ENCODE measurements around the gene TBC1D32.

DNA sequence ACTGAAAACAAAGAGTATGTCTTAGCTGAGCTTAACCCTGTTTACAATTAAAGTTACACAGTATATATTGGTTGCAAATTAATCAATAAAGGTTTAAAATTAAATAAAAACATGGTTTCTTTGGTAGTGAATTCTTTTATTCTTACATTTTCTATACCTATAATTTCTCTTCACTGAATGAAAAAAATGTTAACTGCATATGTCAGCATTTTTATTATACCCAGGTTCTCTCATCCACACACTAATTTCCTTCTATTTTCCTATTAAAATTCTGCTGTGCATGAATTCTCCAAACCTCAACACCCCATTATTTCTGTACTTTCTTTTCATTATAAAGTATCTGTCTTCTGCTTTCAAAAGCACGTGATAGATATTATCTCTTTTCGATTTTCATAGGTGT, 91.9 kb downstream of the TBC1D32 start:
- TF ChIP-seq ELF1 (IDR thresholded peaks at IDR 0.05) (no peak), POLR2AphosphoS5 (IDR thresholded peaks at IDR 0.05; ENCODE audit: low read depth, low read length) (no peak), MXI1 (IDR thresholded peaks at IDR 0.05; ENCODE audit: low read depth, low read length) (no peak), FOSL2 (IDR thresholded peaks at IDR 0.05; ENCODE audit: borderline replicate concordance, low read depth) (no peak), SIN3A (IDR thresholded peaks at IDR 0.05; ENCODE audit: borderline replicate concordance, low read depth, low read length) (no peak), EP300 (IDR thresholded peaks at IDR 0.05; ENCODE audit: borderline replicate concordance in 1 of 2, low read depth in 1 of 2, low read length in 1 of 2) (no peak), FOXJ3 (CRISPR knock-in tag; IDR thresholded peaks at IDR 0.05) (no peak), FOXM1 (IDR thresholded peaks at IDR 0.05; ENCODE audit: low read depth) (no peak), SMC3 (IDR thresholded peaks at IDR 0.05; ENCODE audit: low read depth, low read length) (no peak), TEAD4 (IDR thresholded peaks at IDR 0.05; ENCODE audit: borderline replicate concordance, insufficient read depth) (no peak)
- TF ChIP-seq, protein P1, sequence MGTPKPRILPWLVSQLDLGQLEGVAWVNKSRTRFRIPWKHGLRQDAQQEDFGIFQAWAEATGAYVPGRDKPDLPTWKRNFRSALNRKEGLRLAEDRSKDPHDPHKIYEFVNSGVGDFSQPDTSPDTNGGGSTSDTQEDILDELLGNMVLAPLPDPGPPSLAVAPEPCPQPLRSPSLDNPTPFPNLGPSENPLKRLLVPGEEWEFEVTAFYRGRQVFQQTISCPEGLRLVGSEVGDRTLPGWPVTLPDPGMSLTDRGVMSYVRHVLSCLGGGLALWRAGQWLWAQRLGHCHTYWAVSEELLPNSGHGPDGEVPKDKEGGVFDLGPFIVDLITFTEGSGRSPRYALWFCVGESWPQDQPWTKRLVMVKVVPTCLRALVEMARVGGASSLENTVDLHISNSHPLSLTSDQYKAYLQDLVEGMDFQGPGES (IDR thresholded peaks at IDR 0.05; ENCODE audit: low read depth, low read length) = no peak
- TF ChIP-seq, protein P2, sequence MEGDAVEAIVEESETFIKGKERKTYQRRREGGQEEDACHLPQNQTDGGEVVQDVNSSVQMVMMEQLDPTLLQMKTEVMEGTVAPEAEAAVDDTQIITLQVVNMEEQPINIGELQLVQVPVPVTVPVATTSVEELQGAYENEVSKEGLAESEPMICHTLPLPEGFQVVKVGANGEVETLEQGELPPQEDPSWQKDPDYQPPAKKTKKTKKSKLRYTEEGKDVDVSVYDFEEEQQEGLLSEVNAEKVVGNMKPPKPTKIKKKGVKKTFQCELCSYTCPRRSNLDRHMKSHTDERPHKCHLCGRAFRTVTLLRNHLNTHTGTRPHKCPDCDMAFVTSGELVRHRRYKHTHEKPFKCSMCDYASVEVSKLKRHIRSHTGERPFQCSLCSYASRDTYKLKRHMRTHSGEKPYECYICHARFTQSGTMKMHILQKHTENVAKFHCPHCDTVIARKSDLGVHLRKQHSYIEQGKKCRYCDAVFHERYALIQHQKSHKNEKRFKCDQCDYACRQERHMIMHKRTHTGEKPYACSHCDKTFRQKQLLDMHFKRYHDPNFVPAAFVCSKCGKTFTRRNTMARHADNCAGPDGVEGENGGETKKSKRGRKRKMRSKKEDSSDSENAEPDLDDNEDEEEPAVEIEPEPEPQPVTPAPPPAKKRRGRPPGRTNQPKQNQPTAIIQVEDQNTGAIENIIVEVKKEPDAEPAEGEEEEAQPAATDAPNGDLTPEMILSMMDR (IDR thresholded peaks at IDR 0.05) = no peak
- TF ChIP-seq, protein P3, sequence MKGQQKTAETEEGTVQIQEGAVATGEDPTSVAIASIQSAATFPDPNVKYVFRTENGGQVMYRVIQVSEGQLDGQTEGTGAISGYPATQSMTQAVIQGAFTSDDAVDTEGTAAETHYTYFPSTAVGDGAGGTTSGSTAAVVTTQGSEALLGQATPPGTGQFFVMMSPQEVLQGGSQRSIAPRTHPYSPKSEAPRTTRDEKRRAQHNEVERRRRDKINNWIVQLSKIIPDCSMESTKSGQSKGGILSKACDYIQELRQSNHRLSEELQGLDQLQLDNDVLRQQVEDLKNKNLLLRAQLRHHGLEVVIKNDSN (IDR thresholded peaks at IDR 0.05; ENCODE audit: borderline replicate concordance, low read depth) = no peak
